Activated T-helper 2 cell treated with anti-CD3 and anti-CD28 coated beads, Interferon-gamma antibody, Interleukin-2, Interleukin-4, amounts not matched to agents 10 μg/mL and 5 μg/mL and 100 μg/mL, durations not matched to agents 14 hours and 24 hours and 36 hours (primary cell): Measurements from ENCODE around the gene CCDC15. TPM values are rescaled to one million over a fixed set of nuclear protein-coding genes. Genes with fewer than 3 reads are reported as not detected.

ENCODE experiments used
- DNase-seq: peaks from one replicate; pipeline ENCODE4 v3.0.0; 2021; ENCODE audit warnings: low spot score
- H3K27ac Mint-ChIP-seq: one replicate; pipeline ENCODE4 v1.8.0; 2021; ENCODE audit warnings: mixed read lengths
- H3K27me3 Mint-ChIP-seq: one replicate; pipeline ENCODE4 v1.8.0; 2021; ENCODE audit warnings: low read depth, mixed read lengths
- H3K36me3 Mint-ChIP-seq: one replicate; pipeline ENCODE4 v1.8.0; 2021; ENCODE audit warnings: low read depth, mixed read lengths
- H3K4me1 Mint-ChIP-seq: one replicate; pipeline ENCODE4 v1.8.0; 2021; ENCODE audit warnings: low read depth, mixed read lengths
- H3K4me3 Mint-ChIP-seq: one replicate; pipeline ENCODE4 v1.8.0; 2021; ENCODE audit warnings: low read depth, mild to moderate bottlenecking, moderate library complexity, mixed read lengths
- H3K9me3 Mint-ChIP-seq: one replicate; pipeline ENCODE4 v1.8.0; 2021; ENCODE audit warnings: mixed read lengths
- intact Hi-C: fragments of 100-400 bp; cut with micrococcal nuclease; formaldehyde crosslinking; loops from one replicate; pipeline ENCODE4 v1.15.1; 2023
- total RNA-seq: library from RNA; stranded (reverse); gene quantifications from 2 replicates; pipeline ENCODE4 v1.2.3, GENCODE V29; 2022

The CCDC15 gene
- total RNA-seq, 1 donor from 2014 or later = 3.7 TPM

DNA sequence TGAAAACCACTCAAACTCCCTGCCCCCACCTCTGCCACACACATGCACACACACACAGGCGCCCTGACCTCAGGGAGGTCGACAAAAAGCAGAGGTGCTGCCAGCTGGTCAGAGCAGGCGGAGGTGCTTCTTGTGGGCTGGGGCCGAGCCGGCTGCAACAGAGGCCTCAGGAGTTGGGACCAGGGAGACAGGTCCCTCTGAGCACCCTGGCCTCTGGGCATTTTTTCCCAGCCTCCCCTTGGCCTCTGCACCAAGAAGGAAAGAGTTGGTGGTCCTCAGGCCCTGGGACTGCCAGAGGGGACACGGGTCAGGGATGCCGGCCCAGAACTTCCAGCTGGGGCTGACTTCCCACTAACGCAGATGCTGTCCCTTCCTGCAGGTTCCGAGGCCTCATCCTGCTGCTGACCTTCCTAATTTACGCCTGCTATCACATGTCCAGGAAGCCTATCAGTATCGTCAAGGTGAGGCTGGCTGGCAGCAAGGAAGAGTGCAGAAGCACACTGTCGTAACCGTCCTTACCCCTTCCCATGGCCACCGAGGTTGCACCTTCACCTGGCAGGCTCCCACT, 122.5 kb downstream of the CCDC15 start:
- Mint-ChIP-seq H3K36me3 (no peaks in the 10 kb centered on the region), H3K9me3 (no peaks in the 10 kb centered on the region), H3K27ac (no peak overlapping the region), H3K27me3 (no peaks in the 10 kb centered on the region), H3K4me1 (peaks cover under 1% of the 10 kb centered on the region), H3K4me3 (no peak overlapping the region)
- no peak for DNase-seq
- intact Hi-C loops = no loop called here

- Mint-ChIP-seq H3K4me3 (no peak overlapping the region), H3K4me1 (no peaks in the 10 kb centered on the region), H3K9me3 (no peaks in the 10 kb centered on the region), H3K27me3 (no peaks in the 10 kb centered on the region), H3K36me3 (no peaks in the 10 kb centered on the region), H3K27ac (no peak overlapping the region)
- DNase-seq = no peak
- intact Hi-C loops = no loop called here
Measured at GRCh38 chr11:125078016-125078415, 124.0 kb downstream of the CCDC15 start.

DNA sequence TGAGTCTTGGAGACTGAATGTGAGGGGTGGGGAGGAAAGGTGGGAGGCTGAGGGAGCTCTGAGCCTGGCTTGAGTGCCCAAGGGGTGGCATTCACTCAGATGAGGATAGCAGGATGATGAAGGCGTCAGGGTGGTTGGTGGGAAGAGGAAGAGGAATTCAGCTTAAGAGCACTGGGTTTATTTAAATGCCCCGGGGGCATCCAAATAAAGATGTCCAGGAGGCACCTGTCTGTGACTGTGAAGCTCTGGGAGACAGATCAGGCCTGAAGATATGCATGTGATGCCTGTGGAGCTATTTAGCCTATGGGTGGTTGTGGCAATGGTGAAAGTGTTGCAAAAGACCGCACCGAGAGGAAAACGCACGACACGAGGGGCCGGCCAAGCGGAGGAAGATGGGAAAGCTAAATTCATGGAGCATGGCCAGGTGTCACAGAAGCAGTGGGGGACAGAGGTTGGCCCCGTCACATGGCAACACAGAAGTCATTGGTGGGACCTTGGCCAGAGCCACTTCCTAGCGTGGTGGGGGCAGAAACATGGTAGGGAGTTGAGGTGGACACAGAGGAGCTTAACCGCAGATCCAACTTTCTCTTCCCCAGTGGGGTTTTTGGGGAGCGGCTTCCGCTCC, 124.6 kb downstream of the CCDC15 start:
- H3K36me3 Mint-ChIP-seq = no peaks in the 10 kb centered on the region

GRCh38 chr11:125079151-125079877, 125.3 kb downstream of the CCDC15 start:
- no peak for DNase-seq
- H3K4me3 Mint-ChIP-seq = no peak overlapping the region
- H3K4me1 Mint-ChIP-seq = no peaks in the 10 kb centered on the region
- intact Hi-C loops = no loop called here
- no peaks in the 10 kb centered on the region for H3K36me3 Mint-ChIP-seq
- no peaks in the 10 kb centered on the region for H3K9me3 Mint-ChIP-seq
- H3K27ac Mint-ChIP-seq = no peak overlapping the region
- no peaks in the 10 kb centered on the region for H3K27me3 Mint-ChIP-seq

More for the DNA sequence above, 124.6 kb downstream of the CCDC15 start:
- H3K9me3 Mint-ChIP-seq = no peaks in the 10 kb centered on the region
- intact Hi-C loops = no loop called here
- no peak for DNase-seq
- no peaks in the 10 kb centered on the region for H3K27me3 Mint-ChIP-seq
- no peak overlapping the region for H3K27ac Mint-ChIP-seq
- H3K4me1 Mint-ChIP-seq = no peaks in the 10 kb centered on the region
- H3K4me3 Mint-ChIP-seq = no peak overlapping the region

DNA sequence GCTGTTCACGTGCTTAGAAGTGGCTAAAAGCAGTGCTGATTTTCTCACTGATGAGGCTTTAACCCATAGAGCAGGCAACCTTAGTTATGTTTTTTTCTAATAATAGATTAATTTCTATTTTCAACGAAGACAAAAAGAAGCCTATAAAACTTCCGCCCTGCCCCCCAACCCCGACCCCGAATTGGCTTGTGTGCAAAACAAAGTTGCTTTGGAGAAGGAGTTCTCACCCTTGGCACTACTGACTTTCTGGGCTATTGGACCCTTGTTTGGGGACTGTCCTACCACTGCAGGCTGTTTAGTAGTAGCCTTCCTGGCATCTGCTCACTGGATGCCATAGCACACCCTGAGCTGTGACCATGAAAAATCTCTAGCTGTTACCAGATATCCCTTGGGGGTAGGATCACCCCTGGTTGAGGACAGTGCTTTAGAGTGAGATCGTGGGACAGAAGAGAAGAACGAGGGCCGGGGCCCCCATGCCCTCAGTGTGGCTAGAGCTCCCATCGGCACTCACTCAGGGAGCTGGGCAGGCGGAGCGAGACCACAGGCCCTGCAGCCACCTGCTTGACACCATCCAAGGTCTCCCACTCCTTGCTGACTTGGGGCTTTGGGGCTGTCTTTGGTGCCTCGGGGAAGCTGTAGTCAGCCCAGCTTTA, 126.0 kb downstream of the CCDC15 start:
- intact Hi-C loops = no loop called here
- no peak overlapping the region for H3K27ac Mint-ChIP-seq
- no peaks in the 10 kb centered on the region for H3K36me3 Mint-ChIP-seq
- no peak overlapping the region for H3K4me3 Mint-ChIP-seq
- H3K9me3 Mint-ChIP-seq = no peaks in the 10 kb centered on the region
- H3K4me1 Mint-ChIP-seq = no peaks in the 10 kb centered on the region
- no peaks in the 10 kb centered on the region for H3K27me3 Mint-ChIP-seq
- no peak for DNase-seq

- intact Hi-C loops = no loop called here
- no peaks in the 10 kb centered on the region for H3K9me3 Mint-ChIP-seq
- no peak overlapping the region for H3K27ac Mint-ChIP-seq
- H3K27me3 Mint-ChIP-seq = no peaks in the 10 kb centered on the region
- no peak overlapping the region for H3K4me3 Mint-ChIP-seq
- no peaks in the 10 kb centered on the region for H3K4me1 Mint-ChIP-seq
- no peaks in the 10 kb centered on the region for H3K36me3 Mint-ChIP-seq
- DNase-seq = no peak
Measured at GRCh38 chr11:125080531-125080911, 126.5 kb downstream of the CCDC15 start.

- Mint-ChIP-seq H3K27me3 (no peaks in the 10 kb centered on the region), H3K27ac (no peak overlapping the region), H3K4me3 (no peak overlapping the region), H3K9me3 (no peaks in the 10 kb centered on the region), H3K36me3 (no peaks in the 10 kb centered on the region), H3K4me1 (no peaks in the 10 kb centered on the region)
- intact Hi-C loops = no loop called here
- DNase-seq = no peak
Measured at GRCh38 chr11:125081098-125081798, 127.2 kb downstream of the CCDC15 start.

DNA sequence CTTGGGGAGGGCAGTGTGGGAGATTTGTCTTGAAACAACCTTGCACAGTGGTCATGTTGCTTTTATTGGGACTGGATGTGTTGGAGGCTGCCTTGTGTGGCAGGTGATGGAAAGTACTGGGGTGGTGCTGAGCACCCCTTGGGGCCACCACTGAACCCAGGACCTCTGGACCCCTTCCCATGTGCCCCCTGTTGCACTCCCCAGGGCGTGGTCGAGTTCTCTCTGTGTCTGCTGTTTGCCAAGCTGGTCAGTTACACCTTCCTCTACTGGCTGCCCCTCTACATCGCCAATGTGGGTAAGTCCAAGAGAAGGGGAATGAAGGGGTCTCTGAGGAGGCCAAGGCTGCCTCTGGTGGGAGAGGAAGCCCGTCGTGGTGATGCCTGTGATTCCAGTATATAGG, 128.0 kb downstream of the CCDC15 start:
- intact Hi-C loops = no loop called here
- Mint-ChIP-seq H3K4me1 (no peaks in the 10 kb centered on the region), H3K27ac (no peak overlapping the region), H3K36me3 (no peaks in the 10 kb centered on the region), H3K9me3 (no peaks in the 10 kb centered on the region), H3K27me3 (no peaks in the 10 kb centered on the region), H3K4me3 (no peak overlapping the region)
- no peak for DNase-seq

DNA sequence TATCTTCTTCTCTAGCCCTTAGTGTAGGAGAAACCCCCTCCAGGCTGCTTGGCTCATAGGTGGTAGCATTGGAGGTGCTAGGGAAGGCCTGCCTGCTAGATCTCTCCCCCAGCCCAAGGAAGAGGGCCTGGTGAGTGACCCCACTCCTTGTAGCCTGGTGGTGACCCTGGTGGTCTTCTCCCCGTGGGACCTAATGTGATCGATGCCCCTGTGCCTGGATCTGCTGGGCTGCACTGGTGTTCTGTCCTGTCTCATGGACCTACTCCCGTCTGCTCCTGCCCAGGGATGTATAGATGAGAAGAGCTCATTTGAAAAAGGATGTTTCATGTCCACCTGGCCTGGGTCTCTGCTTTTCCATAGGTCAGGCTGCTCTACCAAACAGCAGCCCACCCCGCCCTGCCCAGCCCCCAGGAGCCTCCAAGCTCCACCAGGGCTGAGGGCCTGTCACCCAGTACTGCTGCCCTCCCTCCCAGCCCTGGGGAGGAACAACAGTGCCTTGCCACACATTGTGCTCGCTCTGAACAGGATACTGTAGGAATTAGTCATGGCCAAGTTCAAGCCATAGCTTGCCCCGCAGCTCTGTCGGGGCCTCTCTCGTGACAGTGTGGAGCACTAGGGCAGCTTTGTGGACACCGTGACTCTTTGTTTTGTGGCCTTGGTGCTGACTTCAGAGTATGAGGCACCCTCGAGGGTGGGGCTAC, 128.8 kb downstream of the CCDC15 start:
- DNase-seq = no peak
- no peaks in the 10 kb centered on the region for H3K27me3 Mint-ChIP-seq
- H3K4me3 Mint-ChIP-seq = no peak overlapping the region
- H3K36me3 Mint-ChIP-seq = no peaks in the 10 kb centered on the region
- no peaks in the 10 kb centered on the region for H3K4me1 Mint-ChIP-seq
- no peak overlapping the region for H3K27ac Mint-ChIP-seq
- no peaks in the 10 kb centered on the region for H3K9me3 Mint-ChIP-seq
- intact Hi-C loops = no loop called here

DNA sequence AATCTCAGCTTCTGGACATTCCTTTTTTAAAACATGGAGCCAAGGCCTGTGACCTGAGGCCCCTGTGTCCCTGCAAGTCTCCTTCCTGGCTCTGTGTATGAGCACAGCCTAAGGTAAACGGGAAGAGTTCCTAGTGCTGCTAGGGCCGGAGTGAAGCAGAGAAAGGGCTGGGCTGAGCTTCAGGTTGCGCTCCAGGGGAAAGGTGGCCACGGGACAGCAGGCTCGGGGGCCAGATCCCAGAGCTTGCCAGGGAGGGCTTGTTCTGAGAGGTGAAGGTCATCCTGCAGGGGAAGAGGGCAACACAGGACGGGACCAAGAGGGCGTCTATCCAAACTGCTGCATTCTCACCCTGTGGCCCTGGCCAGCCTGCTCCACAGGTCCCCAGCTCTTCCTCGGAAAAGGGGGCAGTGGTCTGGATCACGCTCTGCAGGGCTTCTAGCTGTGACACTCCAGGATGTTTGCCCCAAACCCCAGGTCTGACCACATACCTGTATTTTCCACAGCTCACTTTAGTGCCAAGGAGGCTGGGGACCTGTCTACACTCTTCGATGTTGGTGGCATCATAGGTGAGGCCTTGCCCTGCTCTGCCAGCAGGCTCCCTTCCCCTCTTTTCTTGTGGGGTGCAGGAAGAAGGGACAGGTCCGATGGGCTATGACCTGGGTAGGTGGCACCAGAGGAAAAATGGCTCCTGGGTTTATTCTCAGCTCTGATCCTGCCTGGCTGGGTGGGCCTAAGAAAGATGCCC, 129.5 kb downstream of the CCDC15 start:
- Mint-ChIP-seq H3K36me3 (no peaks in the 10 kb centered on the region), H3K4me1 (no peaks in the 10 kb centered on the region), H3K4me3 (no peak overlapping the region), H3K9me3 (no peaks in the 10 kb centered on the region), H3K27me3 (no peaks in the 10 kb centered on the region), H3K27ac (no peak overlapping the region)
- intact Hi-C loops = no loop called here
- DNase-seq = no peak

GRCh38 chr11:125084057-125084416, 130.0 kb downstream of the CCDC15 start:
- intact Hi-C loops = no loop called here
- H3K36me3 Mint-ChIP-seq = no peaks in the 10 kb centered on the region
- H3K4me1 Mint-ChIP-seq = no peaks in the 10 kb centered on the region
- H3K4me3 Mint-ChIP-seq = no peak overlapping the region
- no peaks in the 10 kb centered on the region for H3K9me3 Mint-ChIP-seq
- no peaks in the 10 kb centered on the region for H3K27me3 Mint-ChIP-seq
- H3K27ac Mint-ChIP-seq = no peak overlapping the region
- DNase-seq = no peak

DNA sequence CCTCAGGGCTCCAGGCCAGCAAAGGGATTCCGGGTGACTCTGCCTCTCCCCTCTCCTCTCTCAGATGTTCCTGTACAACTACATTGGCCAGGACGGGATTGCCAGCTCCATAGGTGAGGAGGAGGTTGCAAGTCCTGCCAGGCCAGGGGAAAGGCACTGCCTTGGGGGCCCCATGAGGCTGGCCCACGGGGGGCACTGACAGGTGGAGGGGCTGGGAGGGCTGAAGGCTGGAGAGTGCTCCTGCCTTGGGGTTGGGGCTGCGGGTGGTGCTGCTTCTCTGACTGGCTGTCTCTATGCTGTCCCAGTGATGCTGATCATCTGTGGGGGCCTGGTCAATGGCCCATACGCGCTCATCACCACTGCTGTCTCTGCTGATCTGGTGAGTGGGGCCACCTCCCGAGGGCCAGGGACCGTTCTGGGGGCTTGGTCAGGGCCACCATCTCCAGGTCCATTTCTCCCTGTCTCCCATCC, 130.8 kb downstream of the CCDC15 start:
- H3K36me3 Mint-ChIP-seq = no peaks in the 10 kb centered on the region
- intact Hi-C loops = no loop called here
- no peaks in the 10 kb centered on the region for H3K4me1 Mint-ChIP-seq
- no peak overlapping the region for H3K4me3 Mint-ChIP-seq
- no peaks in the 10 kb centered on the region for H3K27me3 Mint-ChIP-seq
- no peak for DNase-seq
- no peaks in the 10 kb centered on the region for H3K9me3 Mint-ChIP-seq
- H3K27ac Mint-ChIP-seq = no peak overlapping the region
